ENCODE data around the gene STIP1. TPM values are rescaled to one million over a fixed set of nuclear protein-coding genes. Genes with fewer than 3 reads are reported as not detected.
A peak's percentile ranks its signal among the peaks of the same experiment; 100 is the strongest.

Gene STIP1
- polyA plus RNA-seq, 1 experiment = 139 TPM

DNA sequence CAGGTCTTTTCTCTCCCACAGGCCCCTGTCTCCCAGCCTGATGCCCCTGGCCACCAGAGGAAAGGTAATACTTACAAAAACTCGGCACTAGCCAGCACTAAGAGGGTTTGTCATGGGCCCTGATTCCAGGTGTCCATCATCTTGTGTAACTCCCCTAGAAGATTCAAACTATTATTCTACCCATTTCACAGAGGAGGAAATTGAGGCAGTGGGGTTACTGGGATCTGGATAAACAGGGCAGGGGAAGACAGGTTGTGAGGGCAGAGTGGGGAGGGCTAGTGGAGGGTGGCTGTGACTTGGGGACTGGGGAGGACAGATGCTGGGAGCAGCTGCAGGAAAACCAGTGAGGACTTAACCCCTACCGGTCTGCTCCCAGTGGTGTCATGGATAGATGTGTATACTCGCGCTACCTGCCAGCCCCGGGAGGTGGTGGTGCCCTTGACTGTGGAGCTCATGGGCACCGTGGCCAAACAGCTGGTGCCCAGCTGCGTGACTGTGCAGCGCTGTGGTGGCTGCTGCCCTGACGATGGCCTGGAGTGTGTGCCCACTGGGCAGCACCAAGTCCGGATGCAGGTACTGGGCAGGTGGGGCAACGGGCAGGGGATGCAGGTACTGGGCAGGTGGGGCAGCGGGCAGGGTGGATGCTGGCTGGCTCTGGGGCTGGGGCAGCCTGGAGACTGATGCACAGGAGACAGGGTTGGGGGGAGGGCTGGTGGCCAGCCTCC is 49.6 kb downstream of the STIP1 start:
- Histone ChIP-seq H3K27me3 (ENCODE audit: control insufficient read depth, insufficient read depth, low read length) (no peaks in the 10 kb centered on the region), H3K36me3 (ENCODE audit: control insufficient read depth, insufficient read depth, low read length) (peaks cover 4% of the 10 kb centered on the region), H3K4me3 (ENCODE audit: low read depth, low read length) (peak overlapping the region; percentile 56)
- POLR2A ChIA-PET = no interaction called here
- TF ChIP-seq, protein P1, sequence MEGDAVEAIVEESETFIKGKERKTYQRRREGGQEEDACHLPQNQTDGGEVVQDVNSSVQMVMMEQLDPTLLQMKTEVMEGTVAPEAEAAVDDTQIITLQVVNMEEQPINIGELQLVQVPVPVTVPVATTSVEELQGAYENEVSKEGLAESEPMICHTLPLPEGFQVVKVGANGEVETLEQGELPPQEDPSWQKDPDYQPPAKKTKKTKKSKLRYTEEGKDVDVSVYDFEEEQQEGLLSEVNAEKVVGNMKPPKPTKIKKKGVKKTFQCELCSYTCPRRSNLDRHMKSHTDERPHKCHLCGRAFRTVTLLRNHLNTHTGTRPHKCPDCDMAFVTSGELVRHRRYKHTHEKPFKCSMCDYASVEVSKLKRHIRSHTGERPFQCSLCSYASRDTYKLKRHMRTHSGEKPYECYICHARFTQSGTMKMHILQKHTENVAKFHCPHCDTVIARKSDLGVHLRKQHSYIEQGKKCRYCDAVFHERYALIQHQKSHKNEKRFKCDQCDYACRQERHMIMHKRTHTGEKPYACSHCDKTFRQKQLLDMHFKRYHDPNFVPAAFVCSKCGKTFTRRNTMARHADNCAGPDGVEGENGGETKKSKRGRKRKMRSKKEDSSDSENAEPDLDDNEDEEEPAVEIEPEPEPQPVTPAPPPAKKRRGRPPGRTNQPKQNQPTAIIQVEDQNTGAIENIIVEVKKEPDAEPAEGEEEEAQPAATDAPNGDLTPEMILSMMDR (IDR thresholded peaks at IDR 0.05; ENCODE audit: insufficient read depth, low read depth, low read length) = no peak
- no peak for DNase-seq (ENCODE audit: low read depth)
- CTCF ChIA-PET = interaction anchor here (0.7 to 4.4 kb wide), 2 partner anchors 16 to 31 kb away, joined by 4 to 18 read pairs; partner anchors contain the start of gene PLCB3

DNA sequence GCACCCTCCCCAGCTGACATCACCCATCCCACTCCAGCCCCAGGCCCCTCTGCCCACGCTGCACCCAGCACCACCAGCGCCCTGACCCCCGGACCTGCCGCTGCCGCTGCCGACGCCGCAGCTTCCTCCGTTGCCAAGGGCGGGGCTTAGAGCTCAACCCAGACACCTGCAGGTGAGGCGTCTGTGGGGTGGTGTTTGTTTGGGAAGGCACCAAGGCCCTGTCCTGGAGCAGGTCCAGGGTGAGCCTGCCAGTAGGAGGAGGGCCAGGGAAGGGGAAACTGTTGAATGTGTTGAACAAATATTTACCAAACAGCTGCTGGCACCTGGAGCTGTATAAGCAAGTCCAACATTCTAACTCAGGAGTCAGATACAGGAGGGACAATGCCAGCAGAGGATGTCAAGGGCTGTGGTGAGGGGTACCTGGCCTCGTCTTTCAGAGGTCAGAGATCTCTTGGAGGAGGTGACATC is 51.5 kb downstream of the STIP1 start:
- TF ChIP-seq, protein P1 (IDR thresholded peaks at IDR 0.05; ENCODE audit: insufficient read depth, low read depth, low read length) = no peak
- no peaks in the 10 kb centered on the region for H3K27me3 ChIP-seq (ENCODE audit: control insufficient read depth, insufficient read depth, low read length)
- no peak overlapping the region for H3K4me3 ChIP-seq (ENCODE audit: low read depth, low read length)
- DNase-seq (ENCODE audit: low read depth) = no peak
- ChIA-PET POLR2A (no interaction called here), CTCF (interaction anchor here (1.1 to 4.4 kb wide), 2 partner anchors 11 to 14 kb away, joined by 3 to 18 read pairs; partner anchors contain the start of genes NUDT22, PLCB3 and TRPT1)
- H3K36me3 ChIP-seq (ENCODE audit: control insufficient read depth, insufficient read depth, low read length) = peaks cover 4% of the 10 kb centered on the region

DNA sequence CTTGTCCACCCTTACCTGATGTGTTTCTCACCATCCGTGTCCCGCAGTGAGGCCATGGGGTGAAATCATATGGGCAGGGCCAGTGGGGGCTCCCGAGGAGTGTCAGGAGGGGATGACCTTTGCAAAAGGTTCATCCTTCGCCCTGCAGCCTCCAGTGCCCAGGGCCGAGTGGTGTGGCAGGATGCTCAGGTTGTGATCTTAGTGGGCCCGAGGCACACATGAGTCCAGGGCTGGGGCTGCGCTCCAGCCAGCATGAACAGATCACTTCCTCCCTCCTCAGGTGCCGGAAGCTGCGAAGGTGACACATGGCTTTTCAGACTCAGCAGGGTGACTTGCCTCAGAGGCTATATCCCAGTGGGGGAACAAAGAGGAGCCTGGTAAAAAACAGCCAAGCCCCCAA is 52.1 kb downstream of the STIP1 start:
- CTCF ChIA-PET = interaction anchor here (0.6 to 4.4 kb wide), 3 partner anchors 13 to 32 kb away, joined by 3 to 18 read pairs (median 3); partner anchors contain the start of gene PLCB3
- H3K36me3 ChIP-seq (ENCODE audit: control insufficient read depth, insufficient read depth, low read length) = peaks cover 6% of the 10 kb centered on the region
- no peaks in the 10 kb centered on the region for H3K27me3 ChIP-seq (ENCODE audit: control insufficient read depth, insufficient read depth, low read length)
- POLR2A ChIA-PET = no interaction called here
- TF ChIP-seq, protein P1 (IDR thresholded peaks at IDR 0.05; ENCODE audit: insufficient read depth, low read depth, low read length) = no peak
- no peak for DNase-seq (ENCODE audit: low read depth)
- H3K4me3 ChIP-seq (ENCODE audit: low read depth, low read length) = no peak overlapping the region

DNA sequence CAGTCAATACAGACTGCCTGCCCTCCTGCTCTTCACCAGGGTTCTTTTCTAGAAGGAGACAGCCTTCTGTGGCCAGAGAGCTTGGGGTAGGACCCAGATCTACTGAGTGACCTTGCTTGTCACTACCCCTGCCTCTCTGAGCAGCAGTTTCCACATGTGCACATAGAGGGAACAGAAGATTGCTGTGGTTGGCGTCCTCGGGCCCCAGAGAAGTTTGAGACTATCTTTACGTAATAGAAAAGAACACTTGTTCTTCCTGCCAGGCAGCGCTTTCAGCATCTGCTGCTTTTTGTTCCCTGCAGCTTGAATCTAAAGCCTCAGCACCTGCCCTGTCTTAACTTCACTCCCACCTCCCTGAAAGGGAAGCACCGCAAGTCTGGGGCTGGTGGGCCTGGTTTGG is 53.0 kb downstream of the STIP1 start:
- CTCF ChIA-PET = interaction anchor here (1.0 to 4.4 kb wide), 2 partner anchors 12 to 33 kb away, joined by 3 to 18 read pairs; partner anchors contain the start of gene PLCB3
- DNase-seq (ENCODE audit: low read depth) = no peak
- Histone ChIP-seq H3K27me3 (ENCODE audit: control insufficient read depth, insufficient read depth, low read length) (no peaks in the 10 kb centered on the region), H3K4me3 (ENCODE audit: low read depth, low read length) (no peak overlapping the region), H3K36me3 (ENCODE audit: control insufficient read depth, insufficient read depth, low read length) (peaks cover 13% of the 10 kb centered on the region)
- POLR2A ChIA-PET = no interaction called here
- TF ChIP-seq, protein P1 (IDR thresholded peaks at IDR 0.05; ENCODE audit: insufficient read depth, low read depth, low read length) = no peak

DNA sequence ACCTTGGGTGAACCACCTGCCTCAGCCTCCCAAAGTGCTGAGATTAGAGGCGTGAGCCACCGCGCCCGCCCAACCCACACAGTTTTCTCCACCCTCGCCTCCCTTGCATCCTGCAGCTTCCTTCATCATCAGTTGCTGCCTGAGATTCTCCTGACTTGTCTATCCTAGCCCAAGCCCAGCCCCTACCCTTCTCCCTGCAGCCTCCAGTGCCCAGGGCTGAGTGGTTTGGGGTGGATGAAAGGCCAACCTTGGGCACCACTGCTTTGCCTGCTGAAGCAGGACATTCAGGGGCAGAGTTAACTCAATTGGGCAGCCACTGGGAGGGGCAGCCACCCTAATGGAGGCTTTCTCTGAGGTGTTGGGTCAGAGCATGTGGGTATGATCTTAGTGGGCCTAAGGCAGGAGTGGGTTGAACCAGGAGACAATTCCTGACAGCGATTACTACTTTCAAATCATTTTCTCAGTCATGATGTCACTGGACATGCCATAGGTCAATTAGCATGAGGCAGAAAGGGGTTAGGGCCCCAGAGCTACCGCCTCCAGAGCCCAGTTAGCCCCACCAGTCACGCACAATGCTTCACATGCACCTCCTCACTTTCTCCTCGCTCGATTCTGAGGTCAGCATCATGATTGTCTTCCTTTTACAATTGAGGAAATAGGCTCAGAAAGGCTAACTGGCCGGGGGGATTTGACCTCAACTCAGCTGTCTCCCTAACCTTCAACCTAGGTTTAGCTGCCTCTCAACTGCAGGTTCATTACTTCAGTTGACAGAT is 53.9 kb downstream of the STIP1 start:
- ChIA-PET POLR2A (interaction anchor here (0.6 kb wide), 1 partner anchor 453 kb away, joined by 3 read pairs; no protein-coding TSS in a partner anchor), CTCF (interaction anchor here (4.4 kb wide), 1 partner anchor 11 kb away, joined by 18 read pairs; the partner anchor contains the start of gene PLCB3)
- TF ChIP-seq, protein P1 (IDR thresholded peaks at IDR 0.05; ENCODE audit: insufficient read depth, low read depth, low read length) = no peak
- H3K27me3 ChIP-seq (ENCODE audit: control insufficient read depth, insufficient read depth, low read length) = no peaks in the 10 kb centered on the region
- H3K36me3 ChIP-seq (ENCODE audit: control insufficient read depth, insufficient read depth, low read length) = peaks cover 16% of the 10 kb centered on the region
- no peak for DNase-seq (ENCODE audit: low read depth)
- peak overlapping the region; percentile 93 for H3K4me3 ChIP-seq (ENCODE audit: low read depth, low read length)
